Breast epithelium (tissue), 3 donors: ENCODE data around the gene RAB27B.

Experiments
- CTCF ChIP-seq, 3 donors: fragments of 450-650 bp; IDR thresholded peaks; one replicate each; pipeline ENCODE4 v1.5.1; 2016 to 2017; ENCODE audit warnings: antibody characterized with exemption in 3 of 3, mild to moderate bottlenecking in 3 of 3, moderate library complexity in 3 of 3
- POLR2A ChIP-seq: fragments of 450-650 bp; IDR thresholded peaks from one replicate; pipeline ENCODE4 v1.6.1; 2016; ENCODE audit warnings: antibody characterized with exemption, mild to moderate bottlenecking, moderate library complexity

GRCh38 chr18:54924948-54925347 is 96.7 kb downstream of the RAB27B start:
- TF ChIP-seq CTCF (IDR thresholded peaks at IDR 0.05): no peak
- TF ChIP-seq POLR2A: no peak
